AG09309 (cell line): ENCODE data around the gene FBLN1.
A peak's percentile ranks its signal among the peaks of the same experiment; 100 is the strongest.

Source experiments
- DNase-seq: peaks from one replicate; pipeline ENCODE4 v3.0.0-alpha.2; 2010; ENCODE audit warnings: low read depth
- H3K4me3 ChIP-seq: 2 replicates; pipeline ENCODE4 v1.5.1; 2011; ENCODE audit warnings: mild to moderate bottlenecking, low read depth, low read length, moderate library complexity; ENCODE audit not compliant: control insufficient read depth
- TF ChIP-seq, protein P1 (sequence below): IDR thresholded peaks from 2 replicates; pipeline ENCODE4 v1.5.1; 2011; ENCODE audit warnings: mild to moderate bottlenecking, low read depth, low read length, inconsistent platforms; ENCODE audit not compliant: insufficient read depth, control insufficient read depth; ENCODE audit errors: missing control alignments

The FBLN1 gene

GRCh38 chr22:45502215-45503049 is at the start of gene FBLN1:
TSS of gene FBLN1 (plus strand) at chr22:45502883. CDS start at chr22:45502986, 103 bp downstream.
- no peak for DNase-seq
- TF ChIP-seq, protein P1, sequence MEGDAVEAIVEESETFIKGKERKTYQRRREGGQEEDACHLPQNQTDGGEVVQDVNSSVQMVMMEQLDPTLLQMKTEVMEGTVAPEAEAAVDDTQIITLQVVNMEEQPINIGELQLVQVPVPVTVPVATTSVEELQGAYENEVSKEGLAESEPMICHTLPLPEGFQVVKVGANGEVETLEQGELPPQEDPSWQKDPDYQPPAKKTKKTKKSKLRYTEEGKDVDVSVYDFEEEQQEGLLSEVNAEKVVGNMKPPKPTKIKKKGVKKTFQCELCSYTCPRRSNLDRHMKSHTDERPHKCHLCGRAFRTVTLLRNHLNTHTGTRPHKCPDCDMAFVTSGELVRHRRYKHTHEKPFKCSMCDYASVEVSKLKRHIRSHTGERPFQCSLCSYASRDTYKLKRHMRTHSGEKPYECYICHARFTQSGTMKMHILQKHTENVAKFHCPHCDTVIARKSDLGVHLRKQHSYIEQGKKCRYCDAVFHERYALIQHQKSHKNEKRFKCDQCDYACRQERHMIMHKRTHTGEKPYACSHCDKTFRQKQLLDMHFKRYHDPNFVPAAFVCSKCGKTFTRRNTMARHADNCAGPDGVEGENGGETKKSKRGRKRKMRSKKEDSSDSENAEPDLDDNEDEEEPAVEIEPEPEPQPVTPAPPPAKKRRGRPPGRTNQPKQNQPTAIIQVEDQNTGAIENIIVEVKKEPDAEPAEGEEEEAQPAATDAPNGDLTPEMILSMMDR = no peak
- peak within 1 kb of the TSS; percentile 89 for H3K4me3 ChIP-seq

DNA sequence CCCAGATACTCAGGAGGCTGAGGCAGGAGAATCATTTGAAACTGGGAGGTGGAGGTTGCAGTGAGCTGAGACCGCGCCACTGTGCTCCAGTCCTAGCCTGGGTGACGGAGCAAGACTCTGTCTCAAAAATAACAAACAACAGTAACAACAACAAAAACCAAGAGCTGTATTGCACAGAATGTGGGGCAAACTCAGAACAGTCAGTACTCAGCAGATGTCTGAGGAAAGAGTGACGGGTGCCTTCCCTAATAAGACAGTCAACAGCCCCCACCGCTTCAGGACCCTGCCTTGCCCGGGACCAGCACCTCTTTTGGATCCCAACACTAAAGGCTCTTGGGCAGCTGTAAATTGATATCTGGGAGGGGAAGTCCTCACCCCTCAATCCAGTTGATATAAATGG is 48.9 kb upstream of the FBLN1 start:
- no peak overlapping the region for H3K4me3 ChIP-seq
- no peak for DNase-seq
- TF ChIP-seq, protein P1 = no peak

DNA sequence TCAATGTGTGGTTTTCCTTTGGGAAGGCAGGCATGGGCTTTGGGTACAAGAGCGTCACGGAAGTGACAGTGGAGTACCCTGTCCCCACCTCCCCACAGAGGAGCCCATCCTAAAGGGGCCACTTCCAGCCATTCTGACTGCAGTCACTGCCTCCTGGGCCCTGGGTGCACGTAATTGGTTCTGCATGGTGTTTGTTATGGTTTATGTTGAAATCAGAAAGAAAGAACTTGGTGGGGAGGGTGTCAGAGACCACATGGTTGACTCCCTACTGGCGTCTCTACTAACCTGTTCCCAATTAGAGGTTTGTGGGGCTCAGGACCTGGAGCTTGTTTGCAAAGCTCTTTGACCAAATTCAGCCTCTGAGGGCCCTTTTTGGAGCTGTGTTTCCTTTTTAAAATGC is 48.4 kb upstream of the FBLN1 start:
- TF ChIP-seq, protein P1 = no peak
- H3K4me3 ChIP-seq = no peak overlapping the region
- peak; percentile 85 for DNase-seq

GRCh38 chr22:45455212-45455611 is 47.5 kb upstream of the FBLN1 start:
- TF ChIP-seq, protein P1 = no peak
- no peak for DNase-seq
- H3K4me3 ChIP-seq = no peak overlapping the region

DNA sequence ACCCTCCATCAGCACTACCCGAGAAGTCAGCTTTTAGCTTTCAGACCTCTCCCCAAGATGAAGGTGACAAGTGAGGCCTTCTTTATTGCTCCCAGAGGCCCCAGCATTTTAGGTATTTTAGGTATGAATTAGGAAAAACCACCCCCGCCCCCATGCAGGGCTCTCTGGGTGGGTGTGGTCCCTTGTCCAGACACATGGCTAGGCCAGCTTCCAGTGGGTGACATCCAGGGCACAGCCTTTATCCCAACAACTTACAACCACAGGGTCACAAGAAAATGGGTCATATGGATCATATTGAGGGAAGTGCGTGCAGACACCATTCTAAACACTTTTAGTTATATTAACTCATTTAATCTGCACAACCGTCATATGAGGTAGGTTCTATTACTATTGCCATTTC is 47.1 kb upstream of the FBLN1 start:
- no peak for DNase-seq
- TF ChIP-seq, protein P1 = no peak
- H3K4me3 ChIP-seq = no peak overlapping the region

DNA sequence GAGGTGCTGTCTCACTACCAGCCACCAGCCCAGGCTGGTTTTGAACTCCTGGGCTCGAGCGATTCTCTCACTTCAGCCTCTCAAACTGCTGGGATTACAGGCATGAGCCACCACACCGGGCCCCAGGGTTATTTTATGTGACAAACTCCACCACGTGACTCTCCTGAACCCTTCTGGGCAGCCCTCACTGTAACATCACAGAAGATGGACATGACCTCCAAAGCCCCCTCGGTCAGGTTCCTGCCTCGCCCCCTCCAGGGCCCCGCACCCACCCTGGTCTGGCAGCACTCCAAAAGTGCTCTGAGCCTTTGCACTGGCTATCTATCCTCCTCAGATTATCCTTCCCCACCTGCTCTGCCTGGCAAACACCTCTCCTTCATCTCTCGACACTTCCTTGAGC is 45.9 kb upstream of the FBLN1 start:
- H3K4me3 ChIP-seq = no peak overlapping the region

More for the DNA sequence above, 45.9 kb upstream of the FBLN1 start:
- no peak for DNase-seq
- TF ChIP-seq, protein P1 = no peak
